ACHN (cell line): ENCODE measurements around the gene PECR.
A peak's percentile ranks its signal among the peaks of the same experiment; 100 is the strongest.

Experiments used
- DNase-seq: peaks from one replicate; pipeline ENCODE4 v3.0.0-alpha.2; 2015
- in situ Hi-C: cut with HindIII; loops from 2 replicates; pipeline ENCODE4 v1.10.0; 2017; ENCODE audit warnings: low sequenced_read_pairs, low pct_ligation_motif_present, low pct_unique_long_range_greater_than_20kb

PECR gene

GRCh38 chr2:216047397-216047796 is 34.2 kb downstream of the PECR start:
- no peak for DNase-seq
- in situ Hi-C loops: no loop called here

- in situ Hi-C loops: no loop called here
- no peak for DNase-seq
Measured at GRCh38 chr2:216044883-216045486, 36.6 kb downstream of the PECR start.

- in situ Hi-C loops: no loop called here
- DNase-seq: no peak
Measured at GRCh38 chr2:216043949-216044348, 37.7 kb downstream of the PECR start.

GRCh38 chr2:216041438-216041837 is 40.2 kb downstream of the PECR start:
- DNase-seq: no peak
- in situ Hi-C loops: no loop called here

GRCh38 chr2:216039918-216040317 is 41.7 kb downstream of the PECR start:
- in situ Hi-C loops: no loop called here

GRCh38 chr2:216034065-216034464 is 47.5 kb downstream of the PECR start:
- peak; percentile 73 for DNase-seq
- in situ Hi-C loops: no loop called here

More at GRCh38 chr2:216039918-216040317, 41.7 kb downstream of the PECR start:
- no peak for DNase-seq

- no peak for DNase-seq
- in situ Hi-C loops: no loop called here
Measured at GRCh38 chr2:216033403-216033802, 48.2 kb downstream of the PECR start.

- peak; percentile 17 for DNase-seq
- in situ Hi-C loops: no loop called here
Measured at GRCh38 chr2:216031960-216032689, 49.5 kb downstream of the PECR start.

GRCh38 chr2:216030216-216030615 is 51.4 kb downstream of the PECR start:
- no peak for DNase-seq
- in situ Hi-C loops: no loop called here

GRCh38 chr2:216029416-216030129 is 52.0 kb downstream of the PECR start:
- DNase-seq: no peak
- in situ Hi-C loops: no loop called here

- DNase-seq: no peak
- in situ Hi-C loops: no loop called here
Measured at GRCh38 chr2:216024779-216025336, 56.8 kb downstream of the PECR start.

GRCh38 chr2:216023055-216023648 is 58.5 kb downstream of the PECR start:
- peak; percentile 61 for DNase-seq
- in situ Hi-C loops: no loop called here

GRCh38 chr2:216021768-216022565 is 59.6 kb downstream of the PECR start:
- in situ Hi-C loops: no loop called here
- DNase-seq: no peak

GRCh38 chr2:216018709-216019108 is 62.9 kb downstream of the PECR start:
- in situ Hi-C loops: no loop called here
- DNase-seq: no peak

GRCh38 chr2:216017365-216017764 is 64.2 kb downstream of the PECR start:
- in situ Hi-C loops: no loop called here
- peak; percentile 14 for DNase-seq

- in situ Hi-C loops: no loop called here
- no peak for DNase-seq
Measured at GRCh38 chr2:216016581-216016980, 65.0 kb downstream of the PECR start.

GRCh38 chr2:216015722-216016464 is 65.7 kb downstream of the PECR start:
- in situ Hi-C loops: no loop called here
- no peak for DNase-seq

GRCh38 chr2:216014986-216015385 is 66.6 kb downstream of the PECR start:
- in situ Hi-C loops: no loop called here
- DNase-seq: no peak
